Mesenteric fat pad (tissue), 1 donor: ENCODE results near the gene APP. TPM values are rescaled to one million over a fixed set of nuclear protein-coding genes. Genes with fewer than 3 reads are reported as not detected.
"Not testable (repeated sequence)": the region's sequence is repeated elsewhere in the genome, so short reads cannot be mapped to it uniquely, and the experiment has no call there.

ENCODE experiments used
- DNase-seq: peaks from one replicate; pipeline ENCODE4 v3.0.0-alpha.2; 2020; ENCODE audit warnings: low spot score
- total RNA-seq: library from RNA; stranded (reverse); fragmentation: NEBNext Ultra II Directional; extraction: Animal tissue kit (Norgen Biotek cat#: 25700); gene quantifications from one replicate; pipeline ENCODE4 v1.2.1, GENCODE V29; 2021
- donor health status: DM: yes; HTN: yes; CAD: no.

The APP gene
- total RNA-seq, 1 donor from 2014 or later = 317 TPM

DNA sequence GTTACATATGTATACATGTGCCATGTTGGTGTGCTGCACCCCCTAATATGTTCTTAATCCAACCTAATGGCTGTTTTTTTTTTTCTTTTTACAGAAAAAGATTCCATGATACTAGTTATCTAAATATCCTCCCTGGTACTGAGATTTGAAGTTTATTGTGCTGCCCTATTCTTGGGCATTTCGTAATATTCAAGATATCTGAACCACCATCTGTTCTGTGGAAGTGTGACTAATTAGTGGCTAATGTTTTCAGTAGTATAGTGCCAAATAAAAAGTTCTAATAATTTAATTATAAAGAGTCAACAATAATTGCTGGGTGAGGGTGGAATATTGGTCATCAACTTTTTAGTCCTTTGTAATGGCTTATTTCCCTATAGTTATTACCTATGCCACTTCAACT lies 218.3 kb downstream of the APP start:
- no peak for DNase-seq

DNA sequence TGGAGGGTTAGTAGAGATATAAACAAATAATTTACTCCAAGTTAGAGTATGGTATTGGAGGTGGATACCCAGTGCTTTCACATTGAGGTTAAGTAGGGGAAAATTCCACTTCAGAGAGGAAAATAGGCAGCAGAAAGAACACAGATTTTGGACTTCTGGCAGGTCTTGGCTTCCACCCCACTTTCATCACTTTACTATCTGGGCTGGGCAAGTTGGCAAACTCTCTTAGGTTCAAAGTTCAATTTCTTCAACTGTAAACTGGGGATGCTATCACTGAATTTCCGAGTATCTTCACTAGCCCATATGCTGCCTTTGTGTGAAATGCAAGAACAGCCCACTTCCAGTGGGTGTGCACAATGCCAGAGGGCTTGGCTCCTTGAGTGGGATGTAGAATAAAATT lies 220.9 kb downstream of the APP start:
- no peak for DNase-seq

DNA sequence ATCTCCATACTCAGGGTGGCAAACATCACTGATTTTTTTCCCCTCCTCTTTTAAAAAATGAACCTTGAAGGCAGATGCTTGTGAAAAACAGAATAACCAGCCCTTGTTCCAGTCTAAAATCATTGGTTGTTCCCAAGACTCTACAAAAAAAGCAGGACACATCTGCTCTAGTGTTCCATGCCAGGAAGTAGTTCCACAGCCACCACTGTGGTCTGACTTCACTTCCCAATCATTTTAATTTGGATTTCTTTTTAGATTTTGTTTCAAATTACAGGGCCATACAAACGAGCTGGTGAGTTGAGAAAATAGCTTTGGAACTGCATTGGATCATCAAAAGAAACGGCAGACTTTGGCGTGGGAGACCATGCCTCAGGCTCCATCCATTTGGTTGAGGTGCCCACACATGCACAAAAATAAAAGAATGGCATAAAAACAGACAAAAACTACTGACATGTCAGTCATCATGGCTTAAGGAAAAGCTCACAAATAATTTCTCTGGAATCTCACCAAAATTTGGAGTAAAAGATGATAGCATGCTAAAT lies 225.8 kb downstream of the APP start:
- no peak for DNase-seq

DNA sequence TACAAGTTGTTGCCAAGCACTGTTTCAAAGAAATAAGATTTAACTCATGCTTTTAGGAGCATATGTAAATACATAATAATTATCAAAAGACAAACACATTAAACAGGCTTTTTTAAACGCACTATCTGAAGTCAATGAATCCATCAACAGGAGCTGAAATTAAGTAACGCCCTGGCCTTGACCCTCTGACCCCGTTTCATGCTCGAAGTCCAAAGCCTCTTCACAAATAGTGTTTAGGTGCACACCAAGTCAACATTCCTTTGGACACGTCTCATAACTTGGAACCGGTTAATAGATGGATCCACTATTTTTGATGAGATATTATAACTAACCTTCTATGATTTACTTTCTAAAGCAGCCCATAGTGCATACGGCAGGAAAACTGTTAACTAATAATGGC lies 226.5 kb downstream of the APP start:
- DNase-seq = no peak

- DNase-seq = no peak
Measured at GRCh38 chr21:25942135-25942534, 228.4 kb downstream of the APP start.

- DNase-seq = no peak
Measured at GRCh38 chr21:25939396-25939761, 231.2 kb downstream of the APP start.

- no peak for DNase-seq
Measured at GRCh38 chr21:25938658-25939395, 231.7 kb downstream of the APP start.

DNA sequence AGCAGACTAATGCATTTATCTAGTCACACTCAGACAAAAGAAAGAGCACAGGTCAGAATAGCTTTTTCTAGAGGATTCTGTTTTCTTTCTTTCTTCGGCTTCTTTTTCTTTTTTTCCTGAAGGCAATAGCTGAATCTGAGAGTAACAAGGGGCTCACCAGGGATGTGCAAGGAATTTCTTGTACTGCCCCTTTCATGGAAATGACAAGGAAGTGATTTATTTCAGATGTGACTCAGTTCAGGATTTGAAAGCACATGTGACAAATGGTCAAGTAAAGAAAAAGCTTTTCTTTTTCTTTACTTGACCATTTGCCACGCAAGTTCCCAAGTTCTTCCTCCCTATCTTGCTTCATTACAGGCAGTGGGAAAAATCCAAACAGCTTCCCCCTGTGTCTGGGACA lies 233.8 kb downstream of the APP start:
- no peak for DNase-seq

GRCh38 chr21:25934771-25935224 lies 235.8 kb downstream of the APP start:
- DNase-seq = no peak

DNA sequence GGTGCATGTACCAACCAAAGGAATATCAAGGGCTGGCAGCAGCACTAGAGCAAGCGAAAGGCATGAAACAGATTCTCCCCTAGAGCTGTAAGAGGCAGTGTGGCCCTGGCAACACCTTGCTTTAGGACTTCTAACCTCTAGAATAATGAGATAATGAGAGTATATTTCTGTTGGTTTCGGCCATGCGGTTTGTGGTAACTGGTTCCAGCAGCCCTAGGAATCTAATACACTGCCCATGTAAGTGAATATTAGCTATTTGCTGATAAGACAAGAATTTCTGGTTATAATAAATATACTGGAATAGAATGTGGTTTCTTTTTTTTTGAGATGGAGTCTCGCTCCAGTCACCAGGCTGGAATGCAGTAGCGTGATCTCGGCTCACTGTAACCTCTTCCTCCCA lies 236.4 kb downstream of the APP start:
- no peak for DNase-seq

DNA sequence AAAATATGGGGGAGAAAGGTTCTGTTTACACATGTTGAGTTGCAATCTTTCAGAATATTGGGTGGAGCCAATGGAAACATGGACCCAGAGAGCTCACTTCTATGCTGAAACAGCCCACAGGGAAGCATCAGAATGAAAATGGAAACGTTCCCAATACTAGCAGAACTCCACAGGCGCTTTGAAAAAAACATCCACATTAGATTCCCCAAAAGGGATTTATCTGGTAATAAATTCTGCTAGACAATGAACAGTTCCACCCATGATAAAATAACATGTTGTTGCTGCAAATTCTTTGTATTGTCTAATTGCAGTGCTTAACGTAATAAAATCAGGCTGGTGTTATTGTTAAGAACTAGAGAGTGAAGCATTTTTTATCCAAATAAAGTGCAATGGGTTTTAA lies 238.8 kb downstream of the APP start:
- no peak for DNase-seq

- no peak for DNase-seq
Measured at GRCh38 chr21:25929856-25930520, 240.6 kb downstream of the APP start.

DNA sequence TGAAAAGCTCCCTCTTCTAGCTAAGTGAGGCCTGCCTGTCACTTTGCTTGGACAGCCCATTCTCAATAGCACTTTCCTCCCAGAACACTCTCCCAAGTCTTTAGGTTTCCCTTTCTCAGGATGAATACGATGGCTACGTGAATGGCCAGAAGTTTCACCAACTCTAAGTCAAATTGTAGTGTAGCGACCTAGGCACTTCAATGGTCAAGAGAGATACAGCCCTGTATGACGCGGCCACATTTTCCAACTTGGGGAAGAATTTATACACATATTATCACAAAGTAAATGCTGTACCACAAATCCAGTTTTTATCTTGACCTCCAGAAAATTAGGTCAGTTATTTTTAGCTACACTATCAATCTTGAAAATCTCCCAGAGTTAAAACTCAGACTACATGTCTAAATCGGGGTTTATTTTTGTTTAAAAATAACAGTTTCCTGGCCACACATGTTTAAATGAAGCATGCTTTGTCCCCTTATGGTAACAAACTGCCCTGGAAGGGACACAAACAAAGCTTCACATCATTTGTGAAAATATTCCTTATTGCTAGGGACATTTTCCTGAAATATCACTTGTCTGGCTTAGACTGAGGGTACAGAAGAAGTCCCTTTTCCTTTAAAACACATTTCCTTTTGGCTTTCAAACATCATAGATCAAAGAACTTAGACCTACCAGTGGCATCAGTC lies 243.2 kb downstream of the APP start:
- no peak for DNase-seq

GRCh38 chr21:25925936-25926335 lies 244.6 kb downstream of the APP start:
- DNase-seq = no peak

DNA sequence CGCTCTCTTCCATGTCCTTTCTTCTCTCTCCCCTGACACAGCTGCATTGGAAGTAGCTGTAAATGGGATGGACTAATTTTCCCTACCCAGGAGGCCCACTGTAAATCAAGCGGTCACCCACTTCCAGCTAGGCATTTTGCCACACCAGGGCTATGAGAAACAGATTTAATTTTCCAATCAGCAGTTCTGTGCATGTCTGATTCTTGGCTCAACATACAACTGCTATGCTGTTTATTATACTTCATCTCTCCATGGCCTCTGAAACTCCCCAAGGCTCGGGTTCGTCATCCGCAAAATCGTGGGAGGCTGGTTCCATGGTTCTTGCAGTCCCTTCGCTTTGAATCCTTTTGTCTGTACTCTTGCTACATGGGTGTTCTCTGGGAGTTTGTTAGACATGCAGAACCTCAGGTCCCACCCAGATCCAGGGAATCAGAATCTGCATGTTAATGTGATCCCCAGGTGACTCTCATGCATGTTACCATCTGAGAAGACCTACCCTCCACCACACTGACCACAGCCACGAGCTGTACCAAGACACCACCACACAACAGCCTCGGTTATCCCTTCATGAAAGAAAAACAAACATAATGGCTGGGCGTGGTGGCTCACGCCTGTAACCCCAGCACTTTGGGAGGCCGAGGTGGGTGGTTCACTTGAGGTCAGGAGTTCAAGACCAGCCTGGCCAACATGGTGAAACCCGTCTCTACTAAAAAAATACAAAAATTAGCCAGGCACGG lies 245.3 kb downstream of the APP start:
- no peak for DNase-seq

GRCh38 chr21:25918152-25918551 lies 252.4 kb downstream of the APP start:
- not testable (repeated sequence) for DNase-seq

- DNase-seq = no peak
Measured at GRCh38 chr21:25916226-25916625, 254.3 kb downstream of the APP start.

- no peak for DNase-seq
Measured at GRCh38 chr21:25913479-25913878, 257.1 kb downstream of the APP start.

GRCh38 chr21:25912402-25912746 lies 258.2 kb downstream of the APP start:
- DNase-seq = no peak

DNA sequence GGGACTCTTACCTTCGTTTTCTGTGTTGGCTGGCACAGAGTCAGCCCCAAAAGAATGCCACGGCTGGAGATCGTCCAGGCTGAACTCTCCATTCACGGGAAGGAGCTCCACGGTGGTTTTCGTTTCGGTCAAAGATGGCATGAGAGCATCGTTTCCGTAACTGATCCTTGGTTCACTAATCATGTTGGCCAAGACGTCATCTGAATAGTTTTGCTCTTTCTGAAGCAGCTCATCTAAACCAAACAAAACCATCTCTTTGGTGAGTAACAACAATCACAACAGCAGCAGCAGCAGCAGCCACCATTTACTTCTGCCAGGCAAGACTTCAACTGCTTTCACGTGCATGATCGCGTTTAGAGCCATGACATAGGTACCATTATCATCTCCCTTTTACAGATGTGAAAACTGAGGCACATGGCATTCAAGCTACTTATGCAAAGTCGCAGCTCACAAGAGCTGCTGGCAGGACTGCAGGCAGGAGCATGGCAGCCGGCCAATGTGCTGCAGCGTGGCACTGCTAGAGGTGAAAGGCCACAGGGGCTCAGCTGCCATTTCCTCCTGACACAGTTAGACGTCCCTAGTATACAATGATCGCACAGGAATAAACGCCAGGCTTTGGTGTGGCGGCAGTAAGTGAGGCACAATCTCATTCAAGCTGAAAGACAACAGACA lies 258.7 kb downstream of the APP start:
- DNase-seq = no peak

- DNase-seq = no peak
Measured at GRCh38 chr21:25910809-25911208, 259.8 kb downstream of the APP start.
